Measurements from ENCODE around the gene TNIK.

DNA sequence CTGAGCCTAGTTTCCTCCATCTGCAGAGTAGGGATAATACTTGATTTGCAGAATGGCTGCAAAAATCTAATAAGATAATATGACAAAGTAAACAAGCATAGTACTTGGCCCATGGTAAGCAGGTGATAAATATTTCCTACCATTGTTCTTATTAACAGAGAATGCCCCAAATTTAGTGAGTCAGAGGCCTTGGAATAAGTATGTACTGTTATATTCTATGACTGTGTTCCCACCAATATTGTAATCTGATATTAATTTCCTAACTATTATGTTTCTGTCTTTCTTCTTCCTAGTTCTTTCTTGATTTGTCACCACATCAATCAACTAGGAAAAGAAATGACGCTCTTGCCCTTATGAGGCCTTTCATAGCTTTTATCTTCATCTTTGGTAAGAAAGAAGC, 255.3 kb downstream of the TNIK start:
- TF ChIP-seq, protein P1, sequence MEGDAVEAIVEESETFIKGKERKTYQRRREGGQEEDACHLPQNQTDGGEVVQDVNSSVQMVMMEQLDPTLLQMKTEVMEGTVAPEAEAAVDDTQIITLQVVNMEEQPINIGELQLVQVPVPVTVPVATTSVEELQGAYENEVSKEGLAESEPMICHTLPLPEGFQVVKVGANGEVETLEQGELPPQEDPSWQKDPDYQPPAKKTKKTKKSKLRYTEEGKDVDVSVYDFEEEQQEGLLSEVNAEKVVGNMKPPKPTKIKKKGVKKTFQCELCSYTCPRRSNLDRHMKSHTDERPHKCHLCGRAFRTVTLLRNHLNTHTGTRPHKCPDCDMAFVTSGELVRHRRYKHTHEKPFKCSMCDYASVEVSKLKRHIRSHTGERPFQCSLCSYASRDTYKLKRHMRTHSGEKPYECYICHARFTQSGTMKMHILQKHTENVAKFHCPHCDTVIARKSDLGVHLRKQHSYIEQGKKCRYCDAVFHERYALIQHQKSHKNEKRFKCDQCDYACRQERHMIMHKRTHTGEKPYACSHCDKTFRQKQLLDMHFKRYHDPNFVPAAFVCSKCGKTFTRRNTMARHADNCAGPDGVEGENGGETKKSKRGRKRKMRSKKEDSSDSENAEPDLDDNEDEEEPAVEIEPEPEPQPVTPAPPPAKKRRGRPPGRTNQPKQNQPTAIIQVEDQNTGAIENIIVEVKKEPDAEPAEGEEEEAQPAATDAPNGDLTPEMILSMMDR (IDR thresholded peaks at IDR 0.05; ENCODE audit: low read depth, low read length, missing input control): no peak
- TF ChIP-seq, protein P2, sequence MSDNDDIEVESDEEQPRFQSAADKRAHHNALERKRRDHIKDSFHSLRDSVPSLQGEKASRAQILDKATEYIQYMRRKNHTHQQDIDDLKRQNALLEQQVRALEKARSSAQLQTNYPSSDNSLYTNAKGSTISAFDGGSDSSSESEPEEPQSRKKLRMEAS (IDR thresholded peaks at IDR 0.05): no peak
- TF ChIP-seq YY1 (IDR thresholded peaks at IDR 0.05) (no peak), TAF1 (conservative IDR thresholded peaks at IDR 0.05) (no peak), RAD21 (IDR thresholded peaks at IDR 0.05) (no peak), SP1 (IDR thresholded peaks at IDR 0.05) (no peak), EGR1 (IDR thresholded peaks at IDR 0.05; ENCODE audit: low read depth in 2 of 2) (no peak), GABPA (IDR thresholded peaks at IDR 0.05 in 1 of 2, conservative IDR thresholded peaks at IDR 0.05 in 1 of 2) (no peak)
- TF ChIP-seq, protein P3, sequence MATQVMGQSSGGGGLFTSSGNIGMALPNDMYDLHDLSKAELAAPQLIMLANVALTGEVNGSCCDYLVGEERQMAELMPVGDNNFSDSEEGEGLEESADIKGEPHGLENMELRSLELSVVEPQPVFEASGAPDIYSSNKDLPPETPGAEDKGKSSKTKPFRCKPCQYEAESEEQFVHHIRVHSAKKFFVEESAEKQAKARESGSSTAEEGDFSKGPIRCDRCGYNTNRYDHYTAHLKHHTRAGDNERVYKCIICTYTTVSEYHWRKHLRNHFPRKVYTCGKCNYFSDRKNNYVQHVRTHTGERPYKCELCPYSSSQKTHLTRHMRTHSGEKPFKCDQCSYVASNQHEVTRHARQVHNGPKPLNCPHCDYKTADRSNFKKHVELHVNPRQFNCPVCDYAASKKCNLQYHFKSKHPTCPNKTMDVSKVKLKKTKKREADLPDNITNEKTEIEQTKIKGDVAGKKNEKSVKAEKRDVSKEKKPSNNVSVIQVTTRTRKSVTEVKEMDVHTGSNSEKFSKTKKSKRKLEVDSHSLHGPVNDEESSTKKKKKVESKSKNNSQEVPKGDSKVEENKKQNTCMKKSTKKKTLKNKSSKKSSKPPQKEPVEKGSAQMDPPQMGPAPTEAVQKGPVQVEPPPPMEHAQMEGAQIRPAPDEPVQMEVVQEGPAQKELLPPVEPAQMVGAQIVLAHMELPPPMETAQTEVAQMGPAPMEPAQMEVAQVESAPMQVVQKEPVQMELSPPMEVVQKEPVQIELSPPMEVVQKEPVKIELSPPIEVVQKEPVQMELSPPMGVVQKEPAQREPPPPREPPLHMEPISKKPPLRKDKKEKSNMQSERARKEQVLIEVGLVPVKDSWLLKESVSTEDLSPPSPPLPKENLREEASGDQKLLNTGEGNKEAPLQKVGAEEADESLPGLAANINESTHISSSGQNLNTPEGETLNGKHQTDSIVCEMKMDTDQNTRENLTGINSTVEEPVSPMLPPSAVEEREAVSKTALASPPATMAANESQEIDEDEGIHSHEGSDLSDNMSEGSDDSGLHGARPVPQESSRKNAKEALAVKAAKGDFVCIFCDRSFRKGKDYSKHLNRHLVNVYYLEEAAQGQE (IDR thresholded peaks at IDR 0.05): no peak
- TF ChIP-seq, protein P4, sequence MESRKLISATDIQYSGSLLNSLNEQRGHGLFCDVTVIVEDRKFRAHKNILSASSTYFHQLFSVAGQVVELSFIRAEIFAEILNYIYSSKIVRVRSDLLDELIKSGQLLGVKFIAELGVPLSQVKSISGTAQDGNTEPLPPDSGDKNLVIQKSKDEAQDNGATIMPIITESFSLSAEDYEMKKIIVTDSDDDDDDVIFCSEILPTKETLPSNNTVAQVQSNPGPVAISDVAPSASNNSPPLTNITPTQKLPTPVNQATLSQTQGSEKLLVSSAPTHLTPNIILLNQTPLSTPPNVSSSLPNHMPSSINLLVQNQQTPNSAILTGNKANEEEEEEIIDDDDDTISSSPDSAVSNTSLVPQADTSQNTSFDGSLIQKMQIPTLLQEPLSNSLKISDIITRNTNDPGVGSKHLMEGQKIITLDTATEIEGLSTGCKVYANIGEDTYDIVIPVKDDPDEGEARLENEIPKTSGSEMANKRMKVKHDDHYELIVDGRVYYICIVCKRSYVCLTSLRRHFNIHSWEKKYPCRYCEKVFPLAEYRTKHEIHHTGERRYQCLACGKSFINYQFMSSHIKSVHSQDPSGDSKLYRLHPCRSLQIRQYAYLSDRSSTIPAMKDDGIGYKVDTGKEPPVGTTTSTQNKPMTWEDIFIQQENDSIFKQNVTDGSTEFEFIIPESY (IDR thresholded peaks at IDR 0.05): no peak
- TF ChIP-seq, protein P5, sequence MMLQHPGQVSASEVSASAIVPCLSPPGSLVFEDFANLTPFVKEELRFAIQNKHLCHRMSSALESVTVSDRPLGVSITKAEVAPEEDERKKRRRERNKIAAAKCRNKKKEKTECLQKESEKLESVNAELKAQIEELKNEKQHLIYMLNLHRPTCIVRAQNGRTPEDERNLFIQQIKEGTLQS (IDR thresholded peaks at IDR 0.05): no peak
